HCT116 (cell line): ENCODE data around the gene MBNL2.

Experiments used
- JUND ChIP-seq: IDR thresholded peaks from 2 replicates; pipeline ENCODE4 v1.6.1; 2012
- TCF7L2 ChIP-seq: IDR thresholded peaks from 2 replicates; pipeline ENCODE4 v1.7.0; 2011; ENCODE audit warnings: borderline replicate concordance, inconsistent platforms; ENCODE audit not compliant: insufficient read depth, insufficient read length; ENCODE audit errors: extremely low read depth
- YY1 ChIP-seq: IDR thresholded peaks from 2 replicates; pipeline ENCODE4 v1.6.1; 2011; ENCODE audit warnings: low read length, low read depth, moderate library complexity, mild to moderate bottlenecking; ENCODE audit not compliant: insufficient replicate concordance; ENCODE audit errors: extremely low read depth
- TF ChIP-seq, protein P1 (sequence below): IDR thresholded peaks from 2 replicates; pipeline ENCODE4 v1.6.1; 2012; ENCODE audit warnings: low read depth
- TF ChIP-seq, protein P2 (sequence below): IDR thresholded peaks from 2 replicates; pipeline ENCODE4 v1.6.1; 2012
- TF ChIP-seq, protein P3 (sequence below), 3 experiments: fragments of 200-600 bp in 1 of 3; sonication (generic) in 1 of 3; IDR thresholded peaks in 2 of 3; conservative IDR thresholded peaks in 1 of 3; 2 replicates each; pipeline ENCODE4 v1.5.1; 2012 to 2017; ENCODE audit warnings: low read depth in 2 of 3, low read length in 2 of 3, antibody characterized with exemption in 1 of 3, borderline replicate concordance in 1 of 3, control low read depth in 1 of 3, mild to moderate bottlenecking in 1 of 3, mixed read lengths in 1 of 3, mixed run types in 1 of 3, moderate library complexity in 1 of 3; ENCODE audit not compliant: insufficient read depth in 1 of 3
- TF ChIP-seq, protein P4 (sequence below): IDR thresholded peaks from 2 replicates; pipeline ENCODE4 v1.6.1; 2011; ENCODE audit warnings: mild to moderate bottlenecking, low read length, moderate library complexity; ENCODE audit not compliant: insufficient replicate concordance; ENCODE audit errors: extremely low read depth

DNA sequence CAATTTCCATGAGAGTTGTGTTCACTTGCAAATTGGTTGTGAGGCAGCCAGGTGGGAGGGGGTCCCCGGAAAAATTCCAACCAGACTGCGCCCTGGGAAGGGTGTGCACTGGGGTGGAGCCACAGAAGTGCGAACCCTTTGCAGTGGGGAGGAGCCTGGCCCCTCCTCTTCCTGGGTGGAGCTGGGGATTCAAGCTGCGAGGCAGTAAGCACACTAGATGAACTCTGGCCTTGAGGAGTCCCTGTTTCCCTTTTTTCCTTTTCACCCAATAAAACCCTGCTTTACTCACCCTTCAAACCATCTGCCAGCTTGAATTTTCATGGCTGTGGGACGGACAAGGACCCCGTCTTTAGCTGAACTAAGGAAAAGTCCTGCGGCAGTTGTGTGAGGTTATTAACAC, 31.0 kb upstream of the MBNL2 start:
- TF ChIP-seq, protein P1, sequence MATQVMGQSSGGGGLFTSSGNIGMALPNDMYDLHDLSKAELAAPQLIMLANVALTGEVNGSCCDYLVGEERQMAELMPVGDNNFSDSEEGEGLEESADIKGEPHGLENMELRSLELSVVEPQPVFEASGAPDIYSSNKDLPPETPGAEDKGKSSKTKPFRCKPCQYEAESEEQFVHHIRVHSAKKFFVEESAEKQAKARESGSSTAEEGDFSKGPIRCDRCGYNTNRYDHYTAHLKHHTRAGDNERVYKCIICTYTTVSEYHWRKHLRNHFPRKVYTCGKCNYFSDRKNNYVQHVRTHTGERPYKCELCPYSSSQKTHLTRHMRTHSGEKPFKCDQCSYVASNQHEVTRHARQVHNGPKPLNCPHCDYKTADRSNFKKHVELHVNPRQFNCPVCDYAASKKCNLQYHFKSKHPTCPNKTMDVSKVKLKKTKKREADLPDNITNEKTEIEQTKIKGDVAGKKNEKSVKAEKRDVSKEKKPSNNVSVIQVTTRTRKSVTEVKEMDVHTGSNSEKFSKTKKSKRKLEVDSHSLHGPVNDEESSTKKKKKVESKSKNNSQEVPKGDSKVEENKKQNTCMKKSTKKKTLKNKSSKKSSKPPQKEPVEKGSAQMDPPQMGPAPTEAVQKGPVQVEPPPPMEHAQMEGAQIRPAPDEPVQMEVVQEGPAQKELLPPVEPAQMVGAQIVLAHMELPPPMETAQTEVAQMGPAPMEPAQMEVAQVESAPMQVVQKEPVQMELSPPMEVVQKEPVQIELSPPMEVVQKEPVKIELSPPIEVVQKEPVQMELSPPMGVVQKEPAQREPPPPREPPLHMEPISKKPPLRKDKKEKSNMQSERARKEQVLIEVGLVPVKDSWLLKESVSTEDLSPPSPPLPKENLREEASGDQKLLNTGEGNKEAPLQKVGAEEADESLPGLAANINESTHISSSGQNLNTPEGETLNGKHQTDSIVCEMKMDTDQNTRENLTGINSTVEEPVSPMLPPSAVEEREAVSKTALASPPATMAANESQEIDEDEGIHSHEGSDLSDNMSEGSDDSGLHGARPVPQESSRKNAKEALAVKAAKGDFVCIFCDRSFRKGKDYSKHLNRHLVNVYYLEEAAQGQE = no peak
- TF ChIP-seq, protein P2, sequence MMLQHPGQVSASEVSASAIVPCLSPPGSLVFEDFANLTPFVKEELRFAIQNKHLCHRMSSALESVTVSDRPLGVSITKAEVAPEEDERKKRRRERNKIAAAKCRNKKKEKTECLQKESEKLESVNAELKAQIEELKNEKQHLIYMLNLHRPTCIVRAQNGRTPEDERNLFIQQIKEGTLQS = no peak
- TF ChIP-seq, protein P3, sequence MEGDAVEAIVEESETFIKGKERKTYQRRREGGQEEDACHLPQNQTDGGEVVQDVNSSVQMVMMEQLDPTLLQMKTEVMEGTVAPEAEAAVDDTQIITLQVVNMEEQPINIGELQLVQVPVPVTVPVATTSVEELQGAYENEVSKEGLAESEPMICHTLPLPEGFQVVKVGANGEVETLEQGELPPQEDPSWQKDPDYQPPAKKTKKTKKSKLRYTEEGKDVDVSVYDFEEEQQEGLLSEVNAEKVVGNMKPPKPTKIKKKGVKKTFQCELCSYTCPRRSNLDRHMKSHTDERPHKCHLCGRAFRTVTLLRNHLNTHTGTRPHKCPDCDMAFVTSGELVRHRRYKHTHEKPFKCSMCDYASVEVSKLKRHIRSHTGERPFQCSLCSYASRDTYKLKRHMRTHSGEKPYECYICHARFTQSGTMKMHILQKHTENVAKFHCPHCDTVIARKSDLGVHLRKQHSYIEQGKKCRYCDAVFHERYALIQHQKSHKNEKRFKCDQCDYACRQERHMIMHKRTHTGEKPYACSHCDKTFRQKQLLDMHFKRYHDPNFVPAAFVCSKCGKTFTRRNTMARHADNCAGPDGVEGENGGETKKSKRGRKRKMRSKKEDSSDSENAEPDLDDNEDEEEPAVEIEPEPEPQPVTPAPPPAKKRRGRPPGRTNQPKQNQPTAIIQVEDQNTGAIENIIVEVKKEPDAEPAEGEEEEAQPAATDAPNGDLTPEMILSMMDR (IDR thresholded peaks at IDR 0.05 in 2 of 3, conservative IDR thresholded peaks at IDR 0.05 in 1 of 3; ENCODE audit: borderline replicate concordance in 1 of 3, insufficient read depth in 1 of 3, low read depth in 2 of 3, low read length in 2 of 3) = no peak
- TF ChIP-seq YY1 (no peak), JUND (no peak), TCF7L2 (no peak)
- TF ChIP-seq, protein P4, sequence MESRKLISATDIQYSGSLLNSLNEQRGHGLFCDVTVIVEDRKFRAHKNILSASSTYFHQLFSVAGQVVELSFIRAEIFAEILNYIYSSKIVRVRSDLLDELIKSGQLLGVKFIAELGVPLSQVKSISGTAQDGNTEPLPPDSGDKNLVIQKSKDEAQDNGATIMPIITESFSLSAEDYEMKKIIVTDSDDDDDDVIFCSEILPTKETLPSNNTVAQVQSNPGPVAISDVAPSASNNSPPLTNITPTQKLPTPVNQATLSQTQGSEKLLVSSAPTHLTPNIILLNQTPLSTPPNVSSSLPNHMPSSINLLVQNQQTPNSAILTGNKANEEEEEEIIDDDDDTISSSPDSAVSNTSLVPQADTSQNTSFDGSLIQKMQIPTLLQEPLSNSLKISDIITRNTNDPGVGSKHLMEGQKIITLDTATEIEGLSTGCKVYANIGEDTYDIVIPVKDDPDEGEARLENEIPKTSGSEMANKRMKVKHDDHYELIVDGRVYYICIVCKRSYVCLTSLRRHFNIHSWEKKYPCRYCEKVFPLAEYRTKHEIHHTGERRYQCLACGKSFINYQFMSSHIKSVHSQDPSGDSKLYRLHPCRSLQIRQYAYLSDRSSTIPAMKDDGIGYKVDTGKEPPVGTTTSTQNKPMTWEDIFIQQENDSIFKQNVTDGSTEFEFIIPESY = no peak
